DOHH2 (cell line): Measurements from ENCODE around the gene COL4A3.

Source experiments
- H3F3A ChIP-seq: fragments of 200-600 bp; sonication (generic), shearing (Covaris generic); 2 replicates; pipeline ENCODE4 v1.6.0; 2016; ENCODE audit warnings: antibody characterized with exemption, mild to moderate bottlenecking; ENCODE audit not compliant: control insufficient read depth, insufficient read depth
- H3K27ac ChIP-seq: fragments of 200-600 bp; sonication (generic); 2 replicates; pipeline ENCODE4 v1.5.1; 2014; ENCODE audit warnings: low read depth, mild to moderate bottlenecking, low read length, moderate library complexity
- H3K27me3 ChIP-seq: fragments of 200-600 bp; sonication (generic); 2 replicates; pipeline ENCODE4 v1.6.1; 2014; ENCODE audit warnings: mild to moderate bottlenecking, low read length, mixed read lengths; ENCODE audit not compliant: control insufficient read depth
- H3K36me3 ChIP-seq: fragments of 200-600 bp; sonication (generic); 2 replicates; pipeline ENCODE4 v1.6.1; 2014; ENCODE audit warnings: mild to moderate bottlenecking, low read length, moderate library complexity, mixed read lengths; ENCODE audit not compliant: control insufficient read depth
- H3K4me1 ChIP-seq: fragments of 200-600 bp; sonication (generic); 2 replicates; pipeline ENCODE4 v1.6.1; 2014; ENCODE audit warnings: mild to moderate bottlenecking, low read length, mixed read lengths; ENCODE audit not compliant: control insufficient read depth
- H3K4me2 ChIP-seq: fragments of 200-600 bp; sonication (generic); 2 replicates; pipeline ENCODE4 v1.6.0; 2014; ENCODE audit warnings: mild to moderate bottlenecking, low read length, moderate library complexity
- H3K4me3 ChIP-seq: fragments of 200-600 bp; sonication (generic); 2 replicates; pipeline ENCODE4 v1.5.1; 2014; ENCODE audit warnings: mild to moderate bottlenecking, low read length, mixed read lengths
- H3K79me2 ChIP-seq: fragments of 200-600 bp; sonication (generic); 2 replicates; pipeline ENCODE4 v1.6.1; 2014; ENCODE audit warnings: mild to moderate bottlenecking, low read length, mixed read lengths; ENCODE audit not compliant: control insufficient read depth
- H3K9me2 ChIP-seq: fragments of 200-600 bp; sonication (generic); replicated peaks from 2 replicates; pipeline ENCODE4 v1.6.1; 2014; ENCODE audit warnings: mild to moderate bottlenecking, low read length, mixed read lengths; ENCODE audit not compliant: control insufficient read depth
- H3K9me3 ChIP-seq: fragments of 200-600 bp; sonication (generic); 2 replicates; pipeline ENCODE4 v1.6.1; 2014; ENCODE audit warnings: antibody characterized with exemption, low read length, mixed read lengths; ENCODE audit not compliant: control insufficient read depth, insufficient read depth
- H4K20me1 ChIP-seq: fragments of 200-600 bp; sonication (generic); 2 replicates; pipeline ENCODE4 v1.6.0; 2014; ENCODE audit warnings: low read depth, mild to moderate bottlenecking, antibody characterized with exemption, low read length, moderate library complexity; ENCODE audit not compliant: control insufficient read depth, insufficient read depth
- CTCF ChIP-seq: fragments of 200-600 bp; sonication (generic); IDR thresholded peaks from one replicate; pipeline ENCODE4 v1.5.1; 2014; ENCODE audit warnings: antibody characterized with exemption, mild to moderate bottlenecking, low read depth, low read length; ENCODE audit not compliant: poor library complexity, severe bottlenecking
- EZH2phosphoT487 ChIP-seq: fragments of 200-600 bp; sonication (generic); IDR thresholded peaks from 2 replicates; pipeline ENCODE4 v1.6.1; 2017; ENCODE audit warnings: borderline replicate concordance, mild to moderate bottlenecking, antibody characterized with exemption, low read length, moderate library complexity, mixed read lengths

Gene COL4A3

GRCh38 chr2:227127201-227127600, 37.2 kb upstream of the COL4A3 start:
- Histone ChIP-seq H3K27me3 (no peaks in the 10 kb centered on the region), H3K9me2 (no peaks in the 10 kb centered on the region), H3F3A (no peaks in the 10 kb centered on the region), H3K27ac (no peak overlapping the region), H3K9me3 (no peaks in the 10 kb centered on the region), H3K79me2 (no peaks in the 10 kb centered on the region), H3K4me2 (no peak overlapping the region), H3K36me3 (no peaks in the 10 kb centered on the region), H3K4me3 (no peak overlapping the region), H3K4me1 (no peaks in the 10 kb centered on the region), H4K20me1 (no peaks in the 10 kb centered on the region)
- TF ChIP-seq CTCF (no peak), EZH2phosphoT487 (no peak)

- H3F3A ChIP-seq, result no peaks in the 10 kb centered on the region
Observed at GRCh38 chr2:227130636-227131035, 33.8 kb upstream of the COL4A3 start.

GRCh38 chr2:227132986-227133385, 31.4 kb upstream of the COL4A3 start:
- no peak overlapping the region for H3K4me2 ChIP-seq
- TF ChIP-seq CTCF, result no peak
- TF ChIP-seq EZH2phosphoT487, result no peak
- H3K4me1 ChIP-seq, result no peaks in the 10 kb centered on the region
- H3K36me3 ChIP-seq, result no peaks in the 10 kb centered on the region
- H3K4me3 ChIP-seq, result no peak overlapping the region
- H3K27ac ChIP-seq, result no peak overlapping the region
- H3K9me3 ChIP-seq, result no peaks in the 10 kb centered on the region
- no peaks in the 10 kb centered on the region for H3K9me2 ChIP-seq
- H4K20me1 ChIP-seq, result no peaks in the 10 kb centered on the region
- H3K27me3 ChIP-seq, result no peaks in the 10 kb centered on the region
- H3F3A ChIP-seq, result no peaks in the 10 kb centered on the region
- H3K79me2 ChIP-seq, result no peaks in the 10 kb centered on the region

More at GRCh38 chr2:227130636-227131035, 33.8 kb upstream of the COL4A3 start:
- Histone ChIP-seq H3K36me3 (no peaks in the 10 kb centered on the region), H3K27ac (no peak overlapping the region), H3K27me3 (no peaks in the 10 kb centered on the region), H3K4me3 (no peak overlapping the region), H3K4me1 (no peaks in the 10 kb centered on the region), H3K9me3 (no peaks in the 10 kb centered on the region), H3K79me2 (no peaks in the 10 kb centered on the region), H3K4me2 (no peak overlapping the region), H4K20me1 (no peaks in the 10 kb centered on the region), H3K9me2 (no peaks in the 10 kb centered on the region)
- TF ChIP-seq EZH2phosphoT487 (no peak), CTCF (no peak)

- H3K4me3 ChIP-seq, result no peak overlapping the region
- no peak overlapping the region for H3K27ac ChIP-seq
- H3K4me2 ChIP-seq, result no peak overlapping the region
- no peaks in the 10 kb centered on the region for H3K9me2 ChIP-seq
- no peaks in the 10 kb centered on the region for H3K4me1 ChIP-seq
- no peaks in the 10 kb centered on the region for H3F3A ChIP-seq
- H3K36me3 ChIP-seq, result no peaks in the 10 kb centered on the region
- no peaks in the 10 kb centered on the region for H3K79me2 ChIP-seq
- no peaks in the 10 kb centered on the region for H3K27me3 ChIP-seq
- no peaks in the 10 kb centered on the region for H3K9me3 ChIP-seq
- TF ChIP-seq CTCF (no peak), EZH2phosphoT487 (no peak)
- H4K20me1 ChIP-seq, result no peaks in the 10 kb centered on the region
Observed at GRCh38 chr2:227134591-227134990, 29.8 kb upstream of the COL4A3 start.
